HG02623 (cell line): ENCODE data around the gene MGAT2.
"Not testable (repeated sequence)": the region's sequence is repeated elsewhere in the genome, so short reads cannot be mapped to it uniquely, and the experiment has no call there.

ENCODE experiments used
- ATAC-seq: cut with Tn5 transposase; IDR thresholded peaks from one replicate; pipeline ENCODE4 v1.9.1; 2021; ENCODE audit warnings: moderate library complexity; ENCODE audit not compliant: unreplicated experiment

Gene MGAT2

GRCh38 chr14:49620182-49621113, at the start of gene MGAT2, which contains the start of gene RPL36AL:
TSS of gene MGAT2 (plus strand) at chr14:49620799. CDS start at chr14:49621269, 470 bp downstream.
TSS of gene RPL36AL (minus strand) at chr14:49620626. CDS start at chr14:49619104, 1,522 bp downstream.
- peak; percentile 94 for ATAC-seq

- ATAC-seq, result no peak
These were observed 46.6 kb upstream of the MGAT2 start for GRCh38 chr14:49574038-49574437.

- ATAC-seq, result no peak
These were observed 42.5 kb upstream of the MGAT2 start for GRCh38 chr14:49578141-49578540.

DNA sequence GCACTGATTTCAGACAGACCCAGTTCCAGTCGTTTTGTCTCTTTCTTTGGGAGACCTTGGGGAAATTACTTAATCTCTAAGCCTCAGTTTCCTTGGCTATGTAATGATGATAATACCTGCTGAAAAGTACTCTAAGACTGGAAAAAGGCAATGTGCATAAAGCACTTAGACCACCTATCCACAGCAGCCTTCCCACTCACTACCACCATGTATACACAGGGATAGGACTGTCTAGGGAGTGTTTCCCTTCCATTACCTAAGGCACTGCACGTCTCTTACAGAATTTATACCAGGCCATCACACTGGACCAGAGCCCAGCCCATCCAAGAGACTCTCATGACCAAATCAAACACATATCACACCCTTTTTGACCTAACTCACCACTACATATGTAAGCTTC, 40.8 kb upstream of the MGAT2 start:
- no peak for ATAC-seq

DNA sequence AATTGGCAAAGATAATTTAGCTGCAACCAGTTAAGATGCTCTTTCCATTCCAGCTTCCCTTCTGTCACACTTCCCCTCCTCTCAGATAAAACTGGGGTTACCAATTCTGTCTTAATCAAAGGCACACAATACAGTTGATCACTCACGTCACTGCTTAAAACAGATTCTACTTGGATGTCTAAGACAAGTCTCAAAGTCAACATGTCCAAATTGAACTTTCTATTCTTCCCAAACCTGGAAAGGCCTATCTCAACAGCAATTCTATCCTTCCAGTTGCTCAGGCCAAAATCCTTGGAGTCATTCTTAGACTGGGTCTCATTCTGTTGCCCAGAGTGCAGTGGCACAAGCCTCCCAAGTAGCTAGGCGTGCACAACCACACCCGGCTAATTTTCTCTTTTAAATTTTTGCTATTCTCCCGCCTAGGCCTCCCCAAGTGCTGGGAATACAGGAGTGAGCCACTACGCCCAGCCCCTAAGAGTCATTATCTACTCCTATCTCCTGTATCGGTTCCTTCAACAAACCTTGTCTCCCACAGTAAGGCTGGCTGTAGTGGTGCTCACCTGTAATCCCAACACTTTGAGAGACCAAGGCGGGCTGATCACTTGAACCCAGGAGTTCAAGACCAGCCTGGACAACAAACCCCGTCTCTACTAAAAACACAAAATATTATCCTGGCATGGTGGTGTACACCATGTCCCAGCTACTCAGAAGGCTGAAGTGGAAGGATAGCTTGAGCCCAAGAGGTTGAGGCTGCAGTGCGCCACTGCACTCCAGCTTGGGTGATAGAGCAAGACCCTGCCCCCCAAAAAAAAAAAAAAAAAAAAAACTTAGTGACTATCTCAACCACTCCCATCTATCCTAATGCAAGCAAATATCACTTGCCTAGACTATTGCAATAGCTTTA, 39.1 kb upstream of the MGAT2 start:
- ATAC-seq, result no peak

DNA sequence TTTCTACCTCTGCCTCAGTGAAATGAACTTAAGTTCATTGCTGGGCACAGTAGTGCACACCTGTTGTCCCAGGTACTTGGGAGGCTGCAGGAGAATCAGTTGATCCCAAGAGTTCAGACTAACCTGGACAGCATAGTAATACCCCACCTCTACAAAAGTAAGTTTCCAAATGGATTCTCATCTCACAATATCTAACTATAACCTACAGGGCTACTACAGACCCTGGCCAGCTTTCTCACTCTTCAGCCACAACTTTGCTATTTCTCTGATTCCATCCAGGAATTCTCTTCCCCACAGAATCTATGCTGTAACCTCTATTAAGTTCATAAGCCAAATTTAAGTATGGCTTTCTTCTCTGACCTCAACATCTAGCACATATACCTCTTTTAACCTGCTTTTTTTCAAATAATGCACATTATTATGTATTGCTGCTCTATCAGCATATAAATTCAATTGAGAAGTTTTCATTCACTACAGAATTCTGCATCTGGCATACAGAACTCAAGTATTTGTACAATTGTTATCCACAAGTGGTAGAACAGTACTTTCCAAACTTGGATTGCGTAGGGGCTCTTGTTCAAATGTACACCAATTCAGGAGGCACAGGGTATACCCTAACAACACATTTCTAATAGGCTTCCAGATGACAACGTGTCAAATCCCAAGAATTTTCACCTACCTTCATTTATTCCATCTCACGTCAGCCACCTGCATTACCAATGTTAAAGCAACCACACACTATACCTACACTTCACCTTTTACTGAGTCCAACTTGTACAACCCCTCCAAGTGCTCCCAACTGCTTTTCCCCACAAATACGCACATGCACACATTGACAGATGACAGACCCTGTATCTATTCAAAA, 38.3 kb upstream of the MGAT2 start:
- no peak for ATAC-seq

GRCh38 chr14:49583629-49584028, 37.0 kb upstream of the MGAT2 start:
- ATAC-seq, result no peak

- ATAC-seq, result no peak
These were observed 36.5 kb upstream of the MGAT2 start for GRCh38 chr14:49584058-49584457.

GRCh38 chr14:49584981-49585640, 35.5 kb upstream of the MGAT2 start:
- not testable (repeated sequence) for ATAC-seq

DNA sequence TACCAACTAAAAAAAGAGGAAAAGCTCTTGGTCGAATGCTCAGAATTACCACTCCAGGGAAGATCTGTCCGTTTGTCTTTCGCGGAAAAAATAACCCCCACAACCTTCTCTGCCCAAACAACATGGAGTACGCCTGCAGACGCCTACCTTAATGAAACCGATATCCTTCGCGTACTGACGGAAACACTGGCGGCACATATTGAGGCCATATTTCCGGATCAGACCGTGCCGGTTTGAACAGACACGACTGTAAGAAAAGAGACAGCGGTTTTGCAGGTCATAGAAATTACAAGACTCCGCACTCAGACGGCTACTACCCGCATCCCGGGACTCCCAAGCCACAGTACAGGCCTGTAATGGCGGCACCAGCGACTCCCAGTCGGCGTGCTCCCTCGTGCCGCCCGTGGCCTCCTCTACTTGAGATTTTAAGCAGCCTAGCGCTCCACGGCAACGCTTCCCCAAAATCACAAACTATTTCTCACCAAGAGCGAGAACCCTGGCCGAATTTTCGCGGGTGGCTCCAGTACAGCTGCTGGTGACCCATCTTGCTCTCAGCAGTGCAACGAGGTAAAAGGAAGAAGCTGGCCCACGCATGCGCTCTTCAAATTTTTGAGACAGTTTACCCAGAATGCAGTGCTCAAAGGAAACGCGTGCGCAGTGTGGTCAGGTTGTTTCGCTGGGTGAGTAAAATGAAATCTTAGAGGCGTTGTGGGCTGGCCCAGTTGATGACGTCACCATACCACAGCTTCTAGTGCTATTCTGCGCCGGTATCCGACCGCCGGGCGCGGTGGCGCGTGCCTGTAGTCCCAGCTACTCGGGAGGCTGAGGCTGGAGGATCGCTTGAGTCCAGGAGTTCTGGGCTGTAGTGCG, 34.6 kb upstream of the MGAT2 start, which contains the start of gene RPS29:
TSS of gene RPS29 (minus strand) at position 578 of the 870 bp plus-strand sequence. CDS start at position 544, 34 bp downstream.
- peak; percentile 86 for ATAC-seq

DNA sequence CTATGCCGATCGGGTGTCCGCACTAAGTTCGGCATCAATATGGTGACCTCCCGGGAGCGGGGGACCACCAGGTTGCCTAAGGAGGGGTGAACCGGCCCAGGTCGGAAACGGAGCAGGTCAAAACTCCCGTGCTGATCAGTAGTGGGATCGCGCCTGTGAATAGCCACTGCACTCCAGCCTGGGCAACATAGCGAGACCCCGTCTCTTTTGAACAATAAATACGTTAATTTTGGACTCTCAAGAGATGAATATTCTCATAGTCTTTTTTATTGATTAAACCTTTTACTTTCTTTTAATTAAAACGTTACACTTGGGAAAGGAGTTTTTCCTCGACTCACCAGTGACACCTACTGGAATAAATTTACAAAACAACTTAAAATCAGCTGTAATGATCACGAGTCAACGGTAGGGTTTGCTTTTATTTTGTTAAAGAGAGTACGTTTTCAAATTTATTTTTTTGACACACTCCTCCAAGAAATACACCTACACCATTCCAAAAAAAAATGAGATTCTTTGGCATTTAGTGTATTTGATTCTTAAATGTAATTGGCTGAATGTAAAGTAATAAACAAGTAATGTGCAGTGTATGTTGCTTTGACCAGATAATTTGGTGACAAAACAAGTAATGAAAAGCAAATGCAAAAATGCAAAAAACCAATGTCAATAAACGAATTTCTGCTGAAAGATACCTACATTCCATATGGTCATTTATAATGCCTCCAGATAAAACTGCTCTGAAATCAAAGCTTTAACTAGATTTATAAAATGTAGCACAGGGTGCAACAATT, 33.7 kb upstream of the MGAT2 start:
- ATAC-seq, result peak; percentile 23

- no peak for ATAC-seq
These were observed 31.2 kb upstream of the MGAT2 start for GRCh38 chr14:49589387-49589786.

DNA sequence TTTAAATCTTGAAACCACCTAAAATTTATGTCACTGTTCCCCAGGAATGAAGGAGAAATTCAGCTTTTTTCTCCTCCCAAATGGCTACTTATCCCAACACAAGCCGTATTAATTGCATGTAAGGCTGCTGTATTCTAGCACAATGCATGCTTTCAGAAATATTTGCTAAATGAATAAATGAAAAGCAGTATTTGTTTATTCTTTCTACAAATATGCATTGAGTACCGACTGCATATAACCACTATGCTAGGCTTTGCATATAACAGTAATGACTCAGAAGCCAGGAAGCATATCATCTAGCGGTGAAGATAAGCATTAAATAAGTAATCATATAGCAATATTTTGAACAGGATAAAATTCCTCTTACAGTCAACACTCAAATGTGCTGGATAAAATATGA, 27.6 kb upstream of the MGAT2 start:
- no peak for ATAC-seq

DNA sequence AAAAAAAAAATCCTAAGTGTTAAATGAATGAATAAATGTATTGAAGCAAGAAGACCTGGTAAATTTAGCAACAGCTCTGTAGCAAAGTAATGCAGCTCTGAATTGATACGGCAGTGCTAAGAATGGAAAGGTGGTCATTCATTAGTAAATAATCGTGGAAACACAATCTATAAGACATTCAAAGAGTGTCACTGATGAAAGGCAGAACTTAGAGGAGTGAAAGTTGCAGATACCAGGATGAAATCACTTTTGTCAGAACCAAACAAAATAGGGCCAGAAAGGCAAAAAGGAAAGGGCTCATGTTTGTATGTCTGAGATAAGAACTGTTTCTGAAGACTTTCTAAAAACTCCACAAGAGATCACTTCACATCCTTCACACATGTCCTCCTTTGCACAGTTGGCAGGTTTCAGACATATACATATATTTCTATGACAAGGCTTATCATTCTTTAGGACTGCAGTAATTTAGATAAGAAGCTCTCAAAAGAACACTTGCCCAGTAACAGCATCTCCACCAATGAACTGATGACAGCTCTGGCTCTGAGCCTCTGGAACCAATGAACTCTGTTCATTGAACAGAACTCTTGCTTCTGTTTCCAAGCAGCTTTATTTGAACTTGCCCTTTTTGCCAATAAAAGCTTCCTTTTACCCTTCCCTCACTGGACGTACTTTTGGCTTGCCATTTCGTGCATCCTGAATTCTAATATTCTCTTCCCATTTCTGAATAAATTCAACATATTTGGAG, 26.1 kb upstream of the MGAT2 start:
- ATAC-seq, result no peak

DNA sequence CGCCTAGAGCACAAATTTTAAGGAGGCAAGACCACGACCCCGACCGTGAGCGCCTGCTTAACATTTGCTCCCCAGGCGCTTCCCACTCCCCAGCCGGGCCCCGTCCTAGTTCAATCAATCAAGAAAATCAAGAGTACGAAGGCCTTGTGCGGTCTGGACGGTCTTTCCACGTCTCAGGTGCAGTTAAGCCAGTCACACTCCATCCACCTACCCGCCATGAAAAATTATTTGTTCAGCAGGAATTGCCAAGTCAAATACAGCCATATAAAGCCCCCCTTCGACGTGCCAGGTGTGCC, 22.5 kb upstream of the MGAT2 start:
- no peak for ATAC-seq

DNA sequence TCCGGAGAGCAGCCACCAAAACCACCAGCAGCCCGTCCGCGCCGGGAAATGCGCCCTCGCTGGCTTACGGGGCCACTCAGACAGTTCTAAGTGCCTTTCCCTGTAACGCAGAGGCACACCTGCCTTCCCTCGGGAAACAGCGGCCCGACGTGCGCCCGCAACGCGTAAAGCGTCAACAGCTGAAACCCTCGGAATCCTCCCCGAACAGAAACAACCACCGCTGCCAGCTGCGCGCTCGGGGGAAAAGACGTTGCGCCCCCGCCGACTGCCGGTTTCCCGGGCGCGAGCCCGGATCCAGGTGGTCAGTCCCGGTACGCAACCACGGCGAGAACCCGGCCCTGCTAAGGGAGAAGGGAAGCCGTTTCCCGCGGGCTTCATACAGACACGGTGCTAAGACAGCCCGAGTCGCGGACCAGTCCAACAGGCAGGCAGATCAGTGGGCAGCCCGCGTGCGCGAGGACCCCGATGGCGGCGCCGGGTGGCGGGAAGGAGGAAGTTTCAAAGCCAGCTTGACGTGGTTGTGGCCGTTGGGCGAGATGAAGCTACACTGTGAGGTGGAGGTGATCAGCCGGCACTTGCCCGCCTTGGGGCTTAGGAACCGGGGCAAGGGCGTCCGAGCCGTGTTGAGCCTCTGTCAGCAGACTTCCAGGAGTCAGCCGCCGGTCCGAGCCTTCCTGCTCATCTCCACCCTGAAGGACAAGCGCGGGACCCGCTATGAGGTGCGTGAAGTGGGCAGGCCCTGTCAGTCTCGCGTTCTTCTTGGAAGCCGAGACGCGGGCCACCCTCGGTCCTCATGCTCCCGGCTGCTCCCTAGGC, 21.9 kb upstream of the MGAT2 start, which contains the start of gene LRR1:
TSS of gene LRR1 (plus strand) at position 456 of the 816 bp plus-strand sequence. CDS start at position 537, 81 bp downstream.
- ATAC-seq, result peak; percentile 54

- ATAC-seq, result no peak
These were observed 13.0 kb upstream of the MGAT2 start for GRCh38 chr14:49607583-49607982.
